Suprapubic skin (tissue), 4 donors: ENCODE results near the gene TNFSF8. TPM values are rescaled to one million over a fixed set of nuclear protein-coding genes. Genes with fewer than 3 reads are reported as not detected.

Experiments
- DNase-seq, 2 donors: peaks; one replicate each; pipeline ENCODE4 v3.0.0-alpha.2; 2019; ENCODE audit warnings: low spot score in 2 of 2
- H3K27ac ChIP-seq: fragments of 200-600 bp; sonication (generic); one replicate; pipeline ENCODE4 v1.5.1; 2019
- H3K27me3 ChIP-seq: fragments of 200-600 bp; sonication (generic); one replicate; pipeline ENCODE4 v1.5.1; 2019
- H3K36me3 ChIP-seq: fragments of 200-600 bp; sonication (generic); one replicate; pipeline ENCODE4 v1.5.1; 2019
- H3K4me1 ChIP-seq: fragments of 200-600 bp; sonication (generic); one replicate; pipeline ENCODE4 v1.5.1; 2019
- H3K4me3 ChIP-seq: fragments of 200-600 bp; sonication (generic); one replicate; pipeline ENCODE4 v1.5.1; 2019; ENCODE audit warnings: mild to moderate bottlenecking
- H3K9me3 ChIP-seq: fragments of 200-600 bp; sonication (generic); one replicate; pipeline ENCODE4 v1.5.1; 2019
- CTCF ChIP-seq, 2 donors: fragments of 200-600 bp in 1 of 2; fragments of 450-650 bp in 1 of 2; sonication (generic) in 1 of 2; IDR thresholded peaks; one replicate each; pipeline ENCODE4 v1.5.1; 2016 to 2019; ENCODE audit warnings: antibody characterized with exemption in 2 of 2, mild to moderate bottlenecking in 1 of 2, moderate library complexity in 1 of 2
- EP300 ChIP-seq: sonication (generic); formaldehyde crosslinking; IDR thresholded peaks from one replicate; pipeline ENCODE4 v1.6.1; 2017; ENCODE audit warnings: antibody characterized with exemption
- POLR2A ChIP-seq, 2 donors: fragments of 450-650 bp; IDR thresholded peaks; one replicate each; pipeline ENCODE4 v1.6.1; 2017; ENCODE audit warnings: antibody characterized with exemption in 2 of 2, mild to moderate bottlenecking in 2 of 2, moderate library complexity in 2 of 2
- POLR2AphosphoS5 ChIP-seq, 3 donors: sonication (generic); formaldehyde crosslinking; IDR thresholded peaks; one replicate each; pipeline ENCODE4 v1.6.1; 2017; ENCODE audit warnings: antibody characterized with exemption in 3 of 3
- WGBS: methylation state at CpG from one replicate; pipeline ENCODE4 v1.1.5; 2018; 5-methylcytosine and 5-hydroxymethylcytosine counted together
- total RNA-seq, 4 donors: library from RNA; depleted of rRNA; stranded (reverse); fragments of >200 nt; gene quantifications; one replicate each; pipeline ENCODE4 v1.1.0, GENCODE V29; 2016

Gene TNFSF8
- 1 to 10 TPM in 3 of 4 donors, under 1 TPM in 1; 0.23 to 4.0 (median 1.4) TPM for total RNA-seq

- Histone ChIP-seq H3K4me3 (peak within 1 kb of the TSS; percentile 26), H3K36me3 (no peaks in the 10 kb centered on the region), H3K4me1 (no peaks in the 10 kb centered on the region), H3K9me3 (no peaks in the 10 kb centered on the region), H3K27ac (peak within 1 kb of the TSS; percentile 67), H3K27me3 (peaks cover 22% of the 10 kb centered on the region)
- TF ChIP-seq EP300 (no peak), CTCF (IDR thresholded peaks at IDR 0.05) (no peak), POLR2AphosphoS5 (IDR thresholded peaks at IDR 0.05) (no peak), POLR2A (IDR thresholded peaks at IDR 0.05) (no peak)
- no peak for DNase-seq
- WGBS = 71% methylated on average over 24 of the region's 24 CpGs
These were observed at the start of gene TNFSF8 for GRCh38 chr9:114930056-114930812. Gene TNFSF8 (minus strand): TSS chr9:114930591. CDS start chr9:114930303, 288 bp downstream.

- H3K9me3 ChIP-seq = no peaks in the 10 kb centered on the region
- DNase-seq = no peak
- H3K4me3 ChIP-seq = no peak overlapping the region
- H3K27me3 ChIP-seq = no peaks in the 10 kb centered on the region
- no peaks in the 10 kb centered on the region for H3K36me3 ChIP-seq
- no peak for TF ChIP-seq POLR2AphosphoS5 (IDR thresholded peaks at IDR 0.05)
- no peak for TF ChIP-seq EP300
- no peak for TF ChIP-seq POLR2A (IDR thresholded peaks at IDR 0.05)
- no peak for TF ChIP-seq CTCF (IDR thresholded peaks at IDR 0.05)
- H3K27ac ChIP-seq = no peak overlapping the region
- no peaks in the 10 kb centered on the region for H3K4me1 ChIP-seq
- WGBS = 79% methylated on average over 2 of the region's 2 CpGs
These were observed 42.8 kb upstream of the TNFSF8 start for GRCh38 chr9:114973216-114973615.

- H3K4me3 ChIP-seq = no peak overlapping the region
- WGBS = 30% methylated on average over 3 of the region's 3 CpGs
- H3K36me3 ChIP-seq = no peaks in the 10 kb centered on the region
- H3K27ac ChIP-seq = no peak overlapping the region
- DNase-seq = no peak
- no peaks in the 10 kb centered on the region for H3K9me3 ChIP-seq
- H3K4me1 ChIP-seq = no peaks in the 10 kb centered on the region
- TF ChIP-seq CTCF (IDR thresholded peaks at IDR 0.05) (no peak), POLR2AphosphoS5 (IDR thresholded peaks at IDR 0.05) (no peak), EP300 (no peak), POLR2A (IDR thresholded peaks at IDR 0.05) (no peak)
- H3K27me3 ChIP-seq = no peaks in the 10 kb centered on the region
These were observed 42.2 kb upstream of the TNFSF8 start for GRCh38 chr9:114972510-114973136.

GRCh38 chr9:114969269-114969668 lies 38.9 kb upstream of the TNFSF8 start:
- no peak overlapping the region for H3K27ac ChIP-seq
- H3K4me1 ChIP-seq = no peaks in the 10 kb centered on the region
- WGBS = 82% methylated on average over 1 of the region's 1 CpG
- no peaks in the 10 kb centered on the region for H3K27me3 ChIP-seq
- H3K4me3 ChIP-seq = no peak overlapping the region
- H3K36me3 ChIP-seq = no peaks in the 10 kb centered on the region
- no peak for TF ChIP-seq POLR2AphosphoS5 (IDR thresholded peaks at IDR 0.05)
- no peak for TF ChIP-seq EP300
- no peak for TF ChIP-seq CTCF (IDR thresholded peaks at IDR 0.05)
- H3K9me3 ChIP-seq = no peaks in the 10 kb centered on the region
- DNase-seq = no peak

- Histone ChIP-seq H3K36me3 (no peaks in the 10 kb centered on the region), H3K27ac (no peak overlapping the region), H3K4me3 (no peak overlapping the region), H3K27me3 (no peaks in the 10 kb centered on the region), H3K9me3 (no peaks in the 10 kb centered on the region), H3K4me1 (no peaks in the 10 kb centered on the region)
- no peak for DNase-seq
- WGBS = 4% methylated on average over 1 of the region's 1 CpG
- TF ChIP-seq POLR2AphosphoS5 (IDR thresholded peaks at IDR 0.05) = no peak
- TF ChIP-seq EP300 = no peak
- TF ChIP-seq POLR2A (IDR thresholded peaks at IDR 0.05) = no peak
- no peak for TF ChIP-seq CTCF (IDR thresholded peaks at IDR 0.05)
These were observed 38.3 kb upstream of the TNFSF8 start for GRCh38 chr9:114968671-114969070.
